Glomerular visceral epithelial cell (primary cell): Measurements from ENCODE around the gene MAP7.
"Not testable (repeated sequence)": the region's sequence is repeated elsewhere in the genome, so short reads cannot be mapped to it uniquely, and the experiment has no call there.

Source experiments
- DNase-seq: peaks from one replicate; pipeline ENCODE4 v3.0.0-alpha.2; 2016; ENCODE audit errors: extremely low spot score

The MAP7 gene

DNA sequence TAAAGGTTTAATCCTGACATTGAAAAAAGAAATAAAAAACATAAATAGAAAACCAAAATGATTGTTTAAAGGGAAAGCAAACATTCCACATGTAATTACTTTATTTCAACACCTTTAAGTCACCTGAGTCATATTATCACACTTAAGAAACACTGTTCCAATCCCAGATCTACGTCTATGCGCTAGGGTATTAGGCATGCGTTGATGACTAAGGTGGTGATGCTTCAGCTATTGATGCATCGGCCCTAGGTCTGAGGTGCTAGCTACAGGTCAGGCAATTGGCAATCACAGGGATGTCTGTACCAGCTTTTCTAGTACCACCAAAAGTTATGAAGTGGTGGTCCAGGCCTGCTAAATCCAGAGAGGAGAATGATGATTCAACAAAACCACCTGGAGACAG lies 162.9 kb downstream of the MAP7 start:
- DNase-seq, result no peak

DNA sequence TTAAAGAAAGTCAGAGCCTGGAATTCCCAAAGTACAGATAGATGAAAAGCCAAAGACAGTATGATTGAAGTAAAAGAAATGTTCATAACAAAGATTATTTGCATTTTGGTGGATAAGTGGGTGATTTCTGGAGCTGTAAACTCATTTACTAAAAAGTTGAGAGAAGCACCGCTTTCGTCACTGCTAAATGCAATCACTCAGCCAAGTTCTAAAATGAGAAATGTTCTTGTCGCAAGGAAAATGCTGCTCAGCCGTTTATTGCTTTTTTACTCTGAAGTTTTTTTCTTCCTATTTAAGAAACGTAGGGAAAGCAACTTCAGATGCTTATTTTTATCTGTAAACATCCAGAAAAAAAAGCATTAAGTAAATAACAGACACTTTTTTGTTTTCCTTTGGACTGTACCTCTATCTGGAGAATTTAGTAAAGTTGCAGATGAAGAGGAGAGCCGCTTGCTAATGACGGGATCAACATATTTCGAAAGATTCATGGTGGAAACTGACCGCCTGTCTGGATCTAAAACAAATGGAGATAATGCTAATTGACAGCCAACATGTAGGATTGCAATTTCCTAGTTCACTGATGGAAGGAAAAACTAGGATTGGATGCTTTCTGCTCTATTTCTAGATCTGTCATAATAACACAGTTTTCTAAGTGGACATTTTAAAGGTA lies 166.8 kb downstream of the MAP7 start:
- DNase-seq, result no peak

DNA sequence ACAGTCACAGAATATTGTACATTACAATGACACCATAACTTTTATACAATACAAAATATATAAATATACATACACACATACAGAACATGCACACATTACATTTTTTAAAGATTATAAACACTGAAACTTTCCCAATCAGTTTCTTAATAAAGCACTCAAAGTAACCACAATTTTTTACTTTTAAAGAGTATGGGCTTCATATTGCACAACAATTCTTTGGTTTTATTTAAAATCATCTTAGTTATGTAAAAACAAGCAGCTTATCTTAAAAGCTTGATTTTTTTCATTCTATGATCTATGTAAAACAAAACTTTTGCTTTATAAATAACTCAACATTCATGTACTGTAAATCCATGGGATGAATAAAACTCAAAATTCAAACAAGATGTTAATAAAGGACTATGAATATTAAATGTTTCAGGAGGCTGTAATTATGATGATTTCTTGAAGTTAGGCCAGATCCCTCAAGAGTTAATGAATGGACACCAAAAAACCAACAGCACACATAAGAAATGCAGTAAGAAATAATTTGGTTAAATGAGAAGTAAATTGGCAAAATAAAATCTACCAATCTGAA lies 167.5 kb downstream of the MAP7 start:
- DNase-seq, result no peak

GRCh38 chr6:136378888-136379287 lies 171.3 kb downstream of the MAP7 start:
- DNase-seq, result peak; percentile 5

- not testable (repeated sequence) for DNase-seq
Observed at GRCh38 chr6:136375836-136376235, 174.4 kb downstream of the MAP7 start.

- DNase-seq, result no peak
Observed at GRCh38 chr6:136371959-136372358, 178.3 kb downstream of the MAP7 start.

GRCh38 chr6:136370988-136371728 lies 179.1 kb downstream of the MAP7 start:
- no peak for DNase-seq

GRCh38 chr6:136365776-136366354 lies 184.4 kb downstream of the MAP7 start:
- no peak for DNase-seq

- DNase-seq, result no peak
Observed at GRCh38 chr6:136362421-136363356, 187.5 kb downstream of the MAP7 start.

DNA sequence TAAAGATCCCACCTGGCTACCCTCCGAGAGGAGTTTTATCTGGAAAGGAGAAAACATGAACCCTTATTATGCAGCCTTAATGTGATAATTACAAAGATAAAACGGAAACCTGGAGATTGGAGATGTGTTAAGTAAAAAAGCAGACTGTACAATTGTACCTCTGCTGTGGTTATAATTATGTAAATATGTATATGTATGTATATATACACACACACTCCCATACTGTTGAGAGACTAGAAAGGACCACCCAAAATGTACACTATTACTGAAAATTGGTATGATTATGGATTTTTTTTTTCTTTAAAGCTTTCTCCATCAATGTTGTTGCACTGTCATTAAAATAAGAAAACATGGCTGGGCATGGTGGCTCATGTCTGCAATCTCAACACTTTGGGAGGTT lies 188.4 kb downstream of the MAP7 start:
- DNase-seq, result no peak

DNA sequence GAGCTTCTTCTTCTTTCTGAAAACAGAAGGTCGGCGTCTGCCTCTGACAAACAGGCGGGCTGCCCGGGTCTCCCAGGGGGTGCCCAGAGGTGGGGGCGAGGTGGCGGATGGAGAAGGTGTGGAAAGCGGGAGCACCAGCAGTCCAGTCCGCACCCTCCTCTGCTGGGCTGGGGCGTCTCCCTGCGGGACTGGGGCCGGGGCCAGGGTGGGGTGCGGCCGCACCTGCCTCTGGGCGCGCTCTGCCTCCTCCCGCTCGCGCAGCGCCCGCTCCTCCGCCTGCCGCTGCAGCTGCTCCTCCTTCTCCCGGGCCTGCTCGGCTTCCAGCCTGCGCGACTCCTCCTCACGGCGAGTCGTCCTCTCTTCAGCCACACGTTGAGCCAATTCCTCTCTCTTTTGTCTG lies 189.4 kb downstream of the MAP7 start:
- DNase-seq, result no peak

- no peak for DNase-seq
Observed at GRCh38 chr6:136359851-136360250, 190.4 kb downstream of the MAP7 start.

DNA sequence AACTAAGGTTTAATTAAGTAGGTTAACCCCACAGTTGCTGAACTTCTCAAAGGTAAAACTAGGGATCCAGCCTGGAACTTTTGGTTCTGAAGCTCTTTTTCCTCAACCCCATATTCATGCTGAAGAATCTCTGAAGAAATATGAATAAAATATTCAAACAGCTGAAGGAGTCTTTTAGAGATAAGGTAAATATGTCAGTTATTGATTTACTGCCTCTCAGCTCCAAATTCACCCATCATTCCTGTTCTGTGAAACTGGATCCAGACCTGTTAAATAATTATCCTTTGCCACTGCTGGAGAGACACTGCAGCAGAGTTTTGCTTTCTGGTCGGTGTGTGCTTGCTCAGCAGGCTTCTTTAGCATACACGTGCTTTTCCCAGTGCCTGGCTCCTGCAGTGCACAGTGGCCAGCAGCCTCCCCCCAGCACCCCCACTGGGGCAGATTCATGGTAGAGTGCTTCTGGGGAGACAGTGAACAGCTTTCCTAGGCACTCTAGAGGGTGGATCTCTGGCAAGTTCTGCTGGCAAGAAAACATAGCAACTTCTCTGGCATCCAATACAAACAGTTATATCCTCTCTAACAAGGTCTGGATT lies 198.6 kb downstream of the MAP7 start:
- DNase-seq, result no peak

DNA sequence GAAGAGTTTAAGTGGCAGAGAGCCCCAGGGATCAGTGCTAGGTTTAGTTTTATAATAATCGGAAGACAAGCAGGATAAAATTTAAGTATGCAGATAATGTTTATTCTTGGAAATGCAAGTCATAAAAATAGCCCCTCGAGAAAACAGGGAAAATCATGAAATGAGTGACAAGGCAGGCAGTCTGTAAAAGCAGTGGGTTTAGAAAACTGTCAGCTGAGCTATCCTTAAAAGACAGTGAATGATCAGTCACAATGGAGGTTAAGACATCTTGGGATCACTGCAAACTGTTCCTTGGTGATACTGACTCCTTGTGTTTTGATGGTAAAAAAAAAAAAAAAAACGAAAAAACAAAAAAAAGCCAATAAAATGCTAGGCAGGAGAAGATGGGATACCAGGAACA lies 199.3 kb downstream of the MAP7 start:
- DNase-seq, result no peak

GRCh38 chr6:136347847-136348246 lies 202.4 kb downstream of the MAP7 start:
- no peak for DNase-seq

DNA sequence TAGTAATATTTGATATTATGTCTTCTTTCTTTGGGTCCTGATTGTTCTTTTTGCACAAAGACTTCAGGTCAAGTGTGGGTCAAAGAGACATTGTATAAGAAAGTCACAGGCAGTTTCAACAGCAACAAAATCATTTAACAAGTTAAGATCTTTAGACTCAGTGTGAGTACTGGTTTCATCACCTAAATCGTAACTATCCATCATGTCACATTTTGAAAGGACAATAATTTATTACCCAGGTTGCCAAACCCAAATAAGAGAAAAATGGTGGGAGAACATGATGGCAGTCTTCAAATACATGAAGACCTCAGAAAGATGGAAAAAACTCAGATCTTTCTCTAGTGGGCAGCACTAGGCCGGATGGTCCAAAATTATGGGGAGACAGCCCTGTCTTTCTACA lies 205.1 kb downstream of the MAP7 start:
- DNase-seq, result no peak

DNA sequence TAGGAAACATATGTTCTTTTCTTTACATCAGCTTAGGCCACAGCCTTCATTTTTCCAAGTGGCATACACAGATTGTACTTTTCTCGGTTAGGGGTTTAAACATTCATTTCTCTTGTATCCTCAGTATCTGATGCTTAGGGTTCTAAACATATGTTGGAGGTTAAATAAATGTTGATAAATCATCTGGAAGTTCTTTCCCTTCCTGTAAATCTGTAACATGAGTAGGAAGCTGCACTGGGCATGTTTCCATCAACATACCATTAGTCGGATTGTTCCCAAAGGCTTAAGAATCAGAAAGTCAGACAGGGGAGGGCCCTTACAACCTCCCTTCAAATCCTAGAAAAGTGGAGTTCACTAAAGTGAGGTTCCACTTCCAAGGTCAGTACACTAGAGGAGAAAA lies 205.8 kb downstream of the MAP7 start:
- DNase-seq, result no peak

- no peak for DNase-seq
Observed at GRCh38 chr6:136343700-136344099, 206.5 kb downstream of the MAP7 start.

DNA sequence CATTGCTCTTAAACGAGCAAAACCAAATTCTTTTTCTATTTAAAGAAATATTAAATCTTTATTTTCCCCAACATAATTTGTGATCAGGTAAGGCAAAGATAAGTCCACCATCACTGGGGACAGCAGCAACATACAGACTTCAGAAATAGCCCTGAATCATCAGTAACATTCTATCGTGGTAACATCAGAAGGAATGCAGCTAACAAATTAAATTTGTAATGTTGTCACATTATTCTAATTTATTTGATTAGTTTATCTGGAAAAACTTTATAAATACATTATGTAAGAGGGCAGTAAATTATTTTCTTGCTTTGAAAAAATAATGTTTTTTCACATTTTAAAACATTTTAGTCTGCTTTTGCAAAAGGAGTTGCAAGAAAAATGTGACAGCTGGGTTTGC lies 206.9 kb downstream of the MAP7 start:
- no peak for DNase-seq

DNA sequence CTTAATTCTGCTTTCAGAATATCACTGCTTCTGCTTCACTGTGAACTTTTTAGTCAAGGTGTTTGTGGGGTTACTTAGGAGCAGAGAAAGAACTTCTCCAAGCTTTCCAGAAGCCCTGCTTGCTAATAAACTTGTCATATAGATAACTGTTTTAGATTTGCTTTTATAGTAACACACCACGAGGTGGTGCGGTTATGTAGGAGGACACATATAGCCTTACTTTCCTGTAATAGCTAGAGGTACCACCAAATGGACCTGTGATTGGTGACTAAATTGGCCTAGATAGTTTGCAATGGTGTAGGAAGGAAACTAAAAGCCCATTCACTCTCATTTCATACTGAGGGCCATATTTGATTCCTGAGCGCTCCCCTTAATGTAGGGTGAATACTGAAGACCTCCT lies 208.3 kb downstream of the MAP7 start:
- DNase-seq, result no peak

- DNase-seq, result no peak
Observed at GRCh38 chr6:136341367-136341766, 208.9 kb downstream of the MAP7 start.
